Measurements from ENCODE around the gene NFE2L3. TPM values are rescaled to one million over a fixed set of nuclear protein-coding genes. Genes with fewer than 3 reads are reported as not detected.
"Not testable (repeated sequence)": the region's sequence is repeated elsewhere in the genome, so short reads cannot be mapped to it uniquely, and the experiment has no call there.

Gene NFE2L3
- total RNA-seq, 1 donor = 1.4 TPM

GRCh38 chr7:26183545-26184280 lies 31.7 kb downstream of the NFE2L3 start:
- Histone ChIP-seq H3K27me3 (ENCODE audit: insufficient read depth, low read length) (no peaks in the 10 kb centered on the region), H2AFZ (ENCODE audit: low read length) (no peak overlapping the region), H3K36me3 (ENCODE audit: insufficient read depth, low read length) (peaks cover 22% of the 10 kb centered on the region), H3K9me3 (ENCODE audit: low read depth, low read length) (no peaks in the 10 kb centered on the region), H3K79me2 (ENCODE audit: insufficient read depth, low read length) (no peaks in the 10 kb centered on the region), H4K20me1 (ENCODE audit: insufficient read depth, low read length) (peaks cover 34% of the 10 kb centered on the region), H3K27ac (ENCODE audit: low read depth, low read length) (no peak overlapping the region), H3K4me2 (ENCODE audit: insufficient read depth, low read length) (no peak overlapping the region), H3K4me3 (ENCODE audit: insufficient read depth, low read length) (no peak overlapping the region), H3K4me1 (ENCODE audit: insufficient read depth, low read length) (no peaks in the 10 kb centered on the region)
- TF ChIP-seq CTCF (IDR thresholded peaks at IDR 0.05; ENCODE audit: extremely low read depth, low read depth, low read length) = no peak
- DNase-seq (ENCODE audit: insufficient read length, low spot score, missing footprints) = no peak

GRCh38 chr7:26184281-26185101 lies 32.5 kb downstream of the NFE2L3 start:
- not testable (repeated sequence) for H3K4me2 ChIP-seq (ENCODE audit: insufficient read depth, low read length); H3K27me3 ChIP-seq (ENCODE audit: insufficient read depth, low read length); H3K4me1 ChIP-seq (ENCODE audit: insufficient read depth, low read length); H2AFZ ChIP-seq (ENCODE audit: low read length); H3K4me3 ChIP-seq (ENCODE audit: insufficient read depth, low read length); H3K79me2 ChIP-seq (ENCODE audit: insufficient read depth, low read length); H3K9me3 ChIP-seq (ENCODE audit: low read depth, low read length); H3K27ac ChIP-seq (ENCODE audit: low read depth, low read length); DNase-seq (ENCODE audit: insufficient read length, low spot score, missing footprints)
- Histone ChIP-seq H3K36me3 (ENCODE audit: insufficient read depth, low read length) (peaks cover 30% of the 10 kb centered on the region), H4K20me1 (ENCODE audit: insufficient read depth, low read length) (peaks cover 35% of the 10 kb centered on the region)

- H3K9me3 ChIP-seq (ENCODE audit: low read depth, low read length) = no peaks in the 10 kb centered on the region
- no peak overlapping the region for H2AFZ ChIP-seq (ENCODE audit: low read length)
- no peaks in the 10 kb centered on the region for H3K27me3 ChIP-seq (ENCODE audit: insufficient read depth, low read length)
- no peak for DNase-seq (ENCODE audit: insufficient read length, low spot score, missing footprints)
- no peak overlapping the region for H3K4me3 ChIP-seq (ENCODE audit: insufficient read depth, low read length)
- H3K4me1 ChIP-seq (ENCODE audit: insufficient read depth, low read length) = no peaks in the 10 kb centered on the region
- H3K4me2 ChIP-seq (ENCODE audit: insufficient read depth, low read length) = no peak overlapping the region
- H3K27ac ChIP-seq (ENCODE audit: low read depth, low read length) = no peak overlapping the region
- peaks cover 35% of the 10 kb centered on the region for H4K20me1 ChIP-seq (ENCODE audit: insufficient read depth, low read length)
- peaks cover 38% of the 10 kb centered on the region for H3K36me3 ChIP-seq (ENCODE audit: insufficient read depth, low read length)
- no peak for TF ChIP-seq CTCF (IDR thresholded peaks at IDR 0.05; ENCODE audit: extremely low read depth, low read depth, low read length)
- no peaks in the 10 kb centered on the region for H3K79me2 ChIP-seq (ENCODE audit: insufficient read depth, low read length)
Observed at GRCh38 chr7:26185131-26185843, 33.3 kb downstream of the NFE2L3 start.

DNA sequence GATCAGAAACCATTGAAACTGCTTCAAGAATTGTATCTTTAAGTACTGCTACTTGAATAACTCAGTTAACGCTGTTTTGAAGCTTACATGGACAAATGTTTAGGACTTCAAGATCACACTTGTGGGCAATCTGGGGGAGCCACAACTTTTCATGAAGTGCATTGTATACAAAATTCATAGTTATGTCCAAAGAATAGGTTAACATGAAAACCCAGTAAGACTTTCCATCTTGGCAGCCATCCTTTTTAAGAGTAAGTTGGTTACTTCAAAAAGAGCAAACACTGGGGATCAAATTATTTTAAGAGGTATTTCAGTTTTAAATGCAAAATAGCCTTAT lies 33.8 kb downstream of the NFE2L3 start:
- Histone ChIP-seq H2AFZ (ENCODE audit: low read length) (no peak overlapping the region), H3K27ac (ENCODE audit: low read depth, low read length) (no peak overlapping the region), H3K4me2 (ENCODE audit: insufficient read depth, low read length) (no peak overlapping the region), H4K20me1 (ENCODE audit: insufficient read depth, low read length) (peaks cover 39% of the 10 kb centered on the region), H3K4me1 (ENCODE audit: insufficient read depth, low read length) (no peaks in the 10 kb centered on the region), H3K27me3 (ENCODE audit: insufficient read depth, low read length) (no peaks in the 10 kb centered on the region), H3K36me3 (ENCODE audit: insufficient read depth, low read length) (peaks cover 43% of the 10 kb centered on the region), H3K4me3 (ENCODE audit: insufficient read depth, low read length) (no peak overlapping the region), H3K79me2 (ENCODE audit: insufficient read depth, low read length) (no peaks in the 10 kb centered on the region), H3K9me3 (ENCODE audit: low read depth, low read length) (no peaks in the 10 kb centered on the region)
- no peak for TF ChIP-seq CTCF (IDR thresholded peaks at IDR 0.05; ENCODE audit: extremely low read depth, low read depth, low read length)
- no peak for DNase-seq (ENCODE audit: insufficient read length, low spot score, missing footprints)
